ENCODE results near the gene STEAP2.
A peak's percentile ranks its signal among the peaks of the same experiment; 100 is the strongest.
"Not testable (repeated sequence)": the region's sequence is repeated elsewhere in the genome, so short reads cannot be mapped to it uniquely, and the experiment has no call there.

The STEAP2 gene

GRCh38 chr7:90211391-90212148 is at the start of gene STEAP2:
STEAP2 (plus strand) TSS chr7:90211740; CDS start chr7:90225083, 13,343 bp downstream.
- peak; percentile 55 to 86 (median 67) for DNase-seq

GRCh38 chr7:90163534-90163933 is 48.0 kb upstream of the STEAP2 start:
- DNase-seq: no peak

GRCh38 chr7:90165724-90166123 is 45.8 kb upstream of the STEAP2 start:
- no peak for DNase-seq

GRCh38 chr7:90166153-90166552 is 45.4 kb upstream of the STEAP2 start:
- DNase-seq: no peak

- DNase-seq: no peak
These were observed 44.2 kb upstream of the STEAP2 start for GRCh38 chr7:90167361-90167760.

GRCh38 chr7:90169891-90170290 is 41.6 kb upstream of the STEAP2 start:
- no peak for DNase-seq

- no peak for DNase-seq
These were observed 39.4 kb upstream of the STEAP2 start for GRCh38 chr7:90172121-90172520.

- no peak for DNase-seq
These were observed 38.9 kb upstream of the STEAP2 start for GRCh38 chr7:90172624-90173023.

- DNase-seq: no peak
These were observed 38.3 kb upstream of the STEAP2 start for GRCh38 chr7:90173127-90173844.

- no peak for DNase-seq
These were observed 35.9 kb upstream of the STEAP2 start for GRCh38 chr7:90175667-90176066.

GRCh38 chr7:90176195-90176594 is 35.3 kb upstream of the STEAP2 start:
- DNase-seq: no peak

GRCh38 chr7:90178166-90178565 is 33.4 kb upstream of the STEAP2 start:
- no peak for DNase-seq

GRCh38 chr7:90178679-90179278 is 32.8 kb upstream of the STEAP2 start:
- DNase-seq: peak; percentile 77 to 90 (median 90)

GRCh38 chr7:90180011-90180585 is 31.4 kb upstream of the STEAP2 start:
- peak in 2 of 3 donors; percentile 14 to 22 for DNase-seq

- peak in 1 of 3 donors; percentile 17 for DNase-seq
These were observed 30.9 kb upstream of the STEAP2 start for GRCh38 chr7:90180649-90181048.

GRCh38 chr7:90181485-90181884 is 30.1 kb upstream of the STEAP2 start:
- DNase-seq: no peak

- DNase-seq: not testable (repeated sequence)
These were observed 25.2 kb upstream of the STEAP2 start for GRCh38 chr7:90186290-90186689.

GRCh38 chr7:90187507-90188050 is 24.0 kb upstream of the STEAP2 start:
- no peak for DNase-seq

GRCh38 chr7:90188281-90188680 is 23.3 kb upstream of the STEAP2 start:
- DNase-seq: no peak

GRCh38 chr7:90190995-90191394 is 20.5 kb upstream of the STEAP2 start:
- no peak for DNase-seq

GRCh38 chr7:90191648-90192047 is 19.9 kb upstream of the STEAP2 start:
- DNase-seq: no peak

- DNase-seq: no peak
These were observed 18.4 kb upstream of the STEAP2 start for GRCh38 chr7:90192876-90193750.
